AG09309 (cell line): ENCODE results near the gene FHAD1.

Experiments used
- DNase-seq: peaks from one replicate; pipeline ENCODE4 v3.0.0-alpha.2; 2010; ENCODE audit warnings: low read depth
- H3K4me3 ChIP-seq: 2 replicates; pipeline ENCODE4 v1.5.1; 2011; ENCODE audit warnings: mild to moderate bottlenecking, low read depth, low read length, moderate library complexity; ENCODE audit not compliant: control insufficient read depth
- CTCF ChIP-seq: IDR thresholded peaks from 2 replicates; pipeline ENCODE4 v1.5.1; 2011; ENCODE audit warnings: mild to moderate bottlenecking, low read depth, low read length, inconsistent platforms; ENCODE audit not compliant: insufficient read depth, control insufficient read depth; ENCODE audit errors: missing control alignments

The FHAD1 gene

GRCh38 chr1:15280416-15280815, 33.4 kb downstream of the FHAD1 start:
- no peak for TF ChIP-seq CTCF
- H3K4me3 ChIP-seq, result no peak overlapping the region
- DNase-seq, result no peak

- H3K4me3 ChIP-seq, result no peak overlapping the region
- TF ChIP-seq CTCF, result no peak
- no peak for DNase-seq
These were observed 35.0 kb downstream of the FHAD1 start for GRCh38 chr1:15282038-15282437.

- DNase-seq, result no peak
- TF ChIP-seq CTCF, result no peak
- no peak overlapping the region for H3K4me3 ChIP-seq
These were observed 35.9 kb downstream of the FHAD1 start for GRCh38 chr1:15282810-15283474.

GRCh38 chr1:15283526-15283925, 36.5 kb downstream of the FHAD1 start:
- TF ChIP-seq CTCF, result peak; percentile 44
- H3K4me3 ChIP-seq, result no peak overlapping the region
- DNase-seq, result peak; percentile 18

GRCh38 chr1:15286452-15286851, 39.4 kb downstream of the FHAD1 start:
- H3K4me3 ChIP-seq, result no peak overlapping the region
- TF ChIP-seq CTCF, result no peak
- DNase-seq, result no peak

- no peak overlapping the region for H3K4me3 ChIP-seq
- DNase-seq, result no peak
- TF ChIP-seq CTCF, result no peak
These were observed 40.3 kb downstream of the FHAD1 start for GRCh38 chr1:15287035-15287979.
